Mesenchymal stem cell (in vitro differentiated cells and primary cell): ENCODE measurements around the gene LPP.

Experiments used
- DNase-seq: peaks from one replicate; pipeline ENCODE4 v3.0.0-alpha.2; 2013
- H2AFZ ChIP-seq: one replicate; pipeline ENCODE4 v1.6.1; 2013; ENCODE audit warnings: low read depth, mild to moderate bottlenecking, control low read depth, inconsistent platforms, low read length, moderate library complexity
- H2AK5ac ChIP-seq: 2 replicates; pipeline ENCODE4 v1.6.1; 2013; ENCODE audit warnings: low read length, moderate library complexity, mild to moderate bottlenecking, inconsistent platforms; ENCODE audit not compliant: severe bottlenecking
- H2BK120ac ChIP-seq: one replicate; pipeline ENCODE4 v1.6.1; 2013; ENCODE audit warnings: low read depth, mild to moderate bottlenecking, inconsistent platforms, low read length, moderate library complexity
- H2BK12ac ChIP-seq, 2 experiments: one replicate each; pipeline ENCODE4 v1.6.1; 2013; ENCODE audit warnings: inconsistent platforms in 2 of 2, low read length in 2 of 2, mild to moderate bottlenecking in 2 of 2, moderate library complexity in 2 of 2, control low read depth in 1 of 2
- H2BK15ac ChIP-seq: one replicate; pipeline ENCODE4 v1.6.1; 2013; ENCODE audit warnings: mild to moderate bottlenecking, low read depth, inconsistent platforms; ENCODE audit not compliant: poor library complexity, severe bottlenecking
- H2BK5ac ChIP-seq: 2 replicates; pipeline ENCODE4 v1.6.1; 2013; ENCODE audit warnings: low read depth, mild to moderate bottlenecking, low read length, control low read depth, inconsistent platforms; ENCODE audit not compliant: poor library complexity, severe bottlenecking
- H3K14ac ChIP-seq, 2 experiments: one replicate each; pipeline ENCODE4 v1.6.1; 2013; ENCODE audit warnings: inconsistent platforms in 2 of 2, low read length in 2 of 2, control low read depth in 1 of 2, mild to moderate bottlenecking in 1 of 2, moderate library complexity in 1 of 2
- H3K18ac ChIP-seq, 2 experiments: one replicate each; pipeline ENCODE4 v1.6.1; 2013; ENCODE audit warnings: inconsistent platforms in 2 of 2, low read length in 2 of 2, control low read depth in 1 of 2, low read depth in 1 of 2, mild to moderate bottlenecking in 1 of 2
- H3K23ac ChIP-seq, 2 experiments: one replicate each; pipeline ENCODE4 v1.6.1; 2013; ENCODE audit warnings: inconsistent platforms in 2 of 2, low read length in 2 of 2, mild to moderate bottlenecking in 2 of 2, moderate library complexity in 2 of 2, control low read depth in 1 of 2
- H3K27ac ChIP-seq: 2 replicates; pipeline ENCODE4 v1.5.1; 2013; ENCODE audit warnings: mild to moderate bottlenecking, moderate library complexity, low read length, control low read depth, inconsistent platforms; ENCODE audit not compliant: poor library complexity, severe bottlenecking
- H3K27me3 ChIP-seq, 2 experiments: 2 replicates each; pipeline versions ENCODE4 v1.6.1 to v1.7.0; 2013; ENCODE audit warnings: low read length in 2 of 2, mild to moderate bottlenecking in 2 of 2, moderate library complexity in 2 of 2, control low read depth in 1 of 2, inconsistent platforms in 1 of 2; ENCODE audit not compliant: control insufficient read depth in 1 of 2, insufficient read depth in 1 of 2
- H3K36me3 ChIP-seq, 2 experiments: 2 replicates each; pipeline versions ENCODE4 v1.6.1 to v1.7.0; 2013; ENCODE audit warnings: low read length in 2 of 2, control low read depth in 1 of 2, inconsistent platforms in 1 of 2, low read depth in 1 of 2, mild to moderate bottlenecking in 1 of 2; ENCODE audit not compliant: insufficient read depth in 2 of 2, control insufficient read depth in 1 of 2
- H3K4ac ChIP-seq, 2 experiments: one replicate each; pipeline ENCODE4 v1.6.1; 2013; ENCODE audit warnings: inconsistent platforms in 2 of 2, low read length in 2 of 2, mild to moderate bottlenecking in 2 of 2, moderate library complexity in 2 of 2, control low read depth in 1 of 2, low read depth in 1 of 2
- H3K4me1 ChIP-seq: 2 replicates; pipeline ENCODE4 v1.6.1; 2013; ENCODE audit warnings: low read depth, low read length, control low read depth; ENCODE audit not compliant: control insufficient read depth, insufficient read depth
- H3K4me2 ChIP-seq: 2 replicates; pipeline ENCODE4 v1.6.1; 2013; ENCODE audit warnings: low read length, mild to moderate bottlenecking, inconsistent platforms; ENCODE audit not compliant: poor library complexity, severe bottlenecking
- H3K4me3 ChIP-seq, 2 experiments: 2 replicates each; pipeline versions ENCODE4 v1.5.1 to v1.7.0; 2013; ENCODE audit warnings: low read length in 2 of 2, mild to moderate bottlenecking in 2 of 2, control low read depth in 1 of 2, low read depth in 1 of 2; ENCODE audit not compliant: insufficient read depth in 1 of 2
- H3K79me1 ChIP-seq: replicated peaks from 2 replicates; pipeline ENCODE4 v1.6.1; 2013; ENCODE audit warnings: mild to moderate bottlenecking, control low read depth, low read length, inconsistent platforms; ENCODE audit not compliant: poor library complexity, severe bottlenecking
- H3K9ac ChIP-seq: 2 replicates; pipeline ENCODE4 v1.7.0; 2013; ENCODE audit warnings: mild to moderate bottlenecking, low read length, moderate library complexity
- H3K9me3 ChIP-seq: 2 replicates; pipeline ENCODE4 v1.7.0; 2013; ENCODE audit warnings: mild to moderate bottlenecking, low read length; ENCODE audit not compliant: control insufficient read depth
- H4K8ac ChIP-seq: one replicate; pipeline ENCODE4 v1.6.1; 2013; ENCODE audit warnings: inconsistent platforms, mild to moderate bottlenecking, low read length, moderate library complexity
- H4K91ac ChIP-seq: one replicate; pipeline ENCODE4 v1.6.1; 2013; ENCODE audit warnings: mild to moderate bottlenecking, low read length, inconsistent platforms
- whole genome bisulfite sequencing: methylation state at CpG from one replicate; pipeline ENCODE4 v1.1.7; 2013; ENCODE audit warnings: mixed read lengths; 5-methylcytosine and 5-hydroxymethylcytosine counted together

LPP gene

GRCh38 chr3:188505911-188506310, 352.0 kb downstream of the LPP start:
- DNase-seq, result no peak
- Histone ChIP-seq H3K79me1 (peaks cover 16% of the 10 kb centered on the region), H2AK5ac (no peak overlapping the region), H2BK5ac (no peak overlapping the region), H2BK120ac (no peak overlapping the region), H3K23ac (no peak overlapping the region), H3K14ac (no peak overlapping the region), H3K36me3 (no peaks in the 10 kb centered on the region), H3K9ac (no peak overlapping the region), H3K27me3 (no peaks in the 10 kb centered on the region), H3K9me3 (peaks cover 37% of the 10 kb centered on the region), H3K4me1 (peaks cover 4% of the 10 kb centered on the region), H4K91ac (peak overlapping the region; percentile 61), H3K27ac (no peak overlapping the region), H3K4me2 (no peak overlapping the region), H3K18ac (no peak overlapping the region), H2BK15ac (no peak overlapping the region), H2AFZ (no peak overlapping the region), H2BK12ac (no peak overlapping the region), H3K4me3 (no peak overlapping the region), H3K4ac (no peak overlapping the region), H4K8ac (no peak overlapping the region)
- WGBS, result 100% methylated on average over 1 of the region's 2 CpGs

- Histone ChIP-seq H2AFZ (no peak overlapping the region), H3K79me1 (peaks cover 16% of the 10 kb centered on the region), H2BK12ac (no peak overlapping the region), H2BK15ac (no peak overlapping the region), H2BK120ac (no peak overlapping the region), H4K91ac (no peak overlapping the region), H3K4me2 (no peak overlapping the region), H3K4ac (peak overlapping the region in 1 of 2 experiments; percentile 86), H2BK5ac (no peak overlapping the region), H3K9ac (no peak overlapping the region), H3K27ac (no peak overlapping the region), H3K9me3 (peaks cover 37% of the 10 kb centered on the region), H2AK5ac (no peak overlapping the region), H4K8ac (no peak overlapping the region), H3K14ac (no peak overlapping the region), H3K27me3 (no peaks in the 10 kb centered on the region), H3K18ac (no peak overlapping the region), H3K36me3 (no peaks in the 10 kb centered on the region), H3K4me1 (peaks cover 4% of the 10 kb centered on the region), H3K23ac (no peak overlapping the region), H3K4me3 (no peak overlapping the region)
- WGBS, result 100% methylated on average over 1 of the region's 1 CpG
- peak; percentile 48 for DNase-seq
These were observed 352.5 kb downstream of the LPP start for GRCh38 chr3:188506446-188506845.

- Histone ChIP-seq H3K18ac (peak overlapping the region; percentile 37 to 80), H2BK15ac (no peak overlapping the region), H2BK5ac (no peak overlapping the region), H3K4ac (peak overlapping the region in 1 of 2 experiments; percentile 17), H3K9ac (no peak overlapping the region), H4K8ac (peak overlapping the region; percentile 19), H3K23ac (no peak overlapping the region), H2BK120ac (no peak overlapping the region), H3K14ac (no peak overlapping the region), H3K27me3 (no peaks in the 10 kb centered on the region), H4K91ac (no peak overlapping the region), H2BK12ac (peak overlapping the region in 1 of 2 experiments; percentile 45), H3K36me3 (no peaks in the 10 kb centered on the region), H3K27ac (peak overlapping the region; percentile 80), H3K4me2 (peak overlapping the region; percentile 46), H3K9me3 (peaks cover 33% of the 10 kb centered on the region), H3K4me3 (no peak overlapping the region), H3K79me1 (peaks cover 19% of the 10 kb centered on the region), H2AK5ac (no peak overlapping the region), H3K4me1 (peaks cover 4% of the 10 kb centered on the region), H2AFZ (no peak overlapping the region)
- DNase-seq, result peak; percentile 99
- 51% methylated on average over 3 of the region's 5 CpGs for WGBS
These were observed 353.3 kb downstream of the LPP start for GRCh38 chr3:188507244-188507720.

GRCh38 chr3:188508454-188508853, 354.5 kb downstream of the LPP start:
- peaks cover 4% of the 10 kb centered on the region for H3K4me1 ChIP-seq
- no peak overlapping the region for H3K23ac ChIP-seq
- no peak overlapping the region for H3K27ac ChIP-seq
- no peak overlapping the region for H4K8ac ChIP-seq
- H3K4ac ChIP-seq, result no peak overlapping the region
- H2BK5ac ChIP-seq, result no peak overlapping the region
- no peak overlapping the region for H3K14ac ChIP-seq
- WGBS, result 97% methylated on average over 6 of the region's 6 CpGs
- no peak for DNase-seq
- no peak overlapping the region for H2BK120ac ChIP-seq
- H3K79me1 ChIP-seq, result peaks cover 19% of the 10 kb centered on the region
- H3K36me3 ChIP-seq, result no peaks in the 10 kb centered on the region
- H3K18ac ChIP-seq, result no peak overlapping the region
- no peak overlapping the region for H4K91ac ChIP-seq
- H2AK5ac ChIP-seq, result peak overlapping the region; percentile 92
- H3K9ac ChIP-seq, result no peak overlapping the region
- H3K4me2 ChIP-seq, result no peak overlapping the region
- peaks cover 23% of the 10 kb centered on the region for H3K9me3 ChIP-seq
- H2BK12ac ChIP-seq, result no peak overlapping the region
- no peaks in the 10 kb centered on the region for H3K27me3 ChIP-seq
- H2AFZ ChIP-seq, result no peak overlapping the region
- H3K4me3 ChIP-seq, result no peak overlapping the region
- H2BK15ac ChIP-seq, result no peak overlapping the region
